Lower leg skin (tissue), 3 donors: ENCODE data around the gene KHK.

Experiments used
- POLR2A ChIP-seq, 2 donors: fragments of 450-650 bp; IDR thresholded peaks; one replicate each; pipeline ENCODE4 v1.6.1; 2016 to 2017; ENCODE audit warnings: antibody characterized with exemption in 2 of 2, mild to moderate bottlenecking in 1 of 2, moderate library complexity in 1 of 2
- TF ChIP-seq, protein P1 (sequence below), 3 donors: fragments of 450-650 bp; IDR thresholded peaks; one replicate each; pipeline ENCODE4 v1.5.1; 2016; ENCODE audit warnings: antibody characterized with exemption in 3 of 3, mild to moderate bottlenecking in 3 of 3, moderate library complexity in 2 of 3

DNA sequence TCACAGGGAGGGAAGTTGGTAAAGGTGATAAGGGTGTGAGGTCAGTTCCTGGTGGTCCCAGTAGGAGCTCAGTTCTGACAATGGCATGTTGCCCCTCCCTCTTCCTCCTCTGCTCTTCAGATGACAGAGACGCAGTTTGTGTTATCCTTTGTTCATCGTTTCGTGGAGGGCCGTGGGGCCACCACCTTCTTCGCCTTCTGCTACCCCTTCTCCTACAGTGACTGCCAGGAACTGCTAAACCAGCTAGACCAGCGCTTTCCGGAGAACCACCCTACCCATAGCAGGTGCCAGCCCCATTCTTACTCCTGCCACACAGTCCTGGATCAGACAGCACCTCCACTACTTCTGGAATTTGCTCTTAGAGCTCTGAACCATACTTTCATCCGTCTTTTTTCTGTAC lies 32.8 kb upstream of the KHK start:
- TF ChIP-seq, protein P1, sequence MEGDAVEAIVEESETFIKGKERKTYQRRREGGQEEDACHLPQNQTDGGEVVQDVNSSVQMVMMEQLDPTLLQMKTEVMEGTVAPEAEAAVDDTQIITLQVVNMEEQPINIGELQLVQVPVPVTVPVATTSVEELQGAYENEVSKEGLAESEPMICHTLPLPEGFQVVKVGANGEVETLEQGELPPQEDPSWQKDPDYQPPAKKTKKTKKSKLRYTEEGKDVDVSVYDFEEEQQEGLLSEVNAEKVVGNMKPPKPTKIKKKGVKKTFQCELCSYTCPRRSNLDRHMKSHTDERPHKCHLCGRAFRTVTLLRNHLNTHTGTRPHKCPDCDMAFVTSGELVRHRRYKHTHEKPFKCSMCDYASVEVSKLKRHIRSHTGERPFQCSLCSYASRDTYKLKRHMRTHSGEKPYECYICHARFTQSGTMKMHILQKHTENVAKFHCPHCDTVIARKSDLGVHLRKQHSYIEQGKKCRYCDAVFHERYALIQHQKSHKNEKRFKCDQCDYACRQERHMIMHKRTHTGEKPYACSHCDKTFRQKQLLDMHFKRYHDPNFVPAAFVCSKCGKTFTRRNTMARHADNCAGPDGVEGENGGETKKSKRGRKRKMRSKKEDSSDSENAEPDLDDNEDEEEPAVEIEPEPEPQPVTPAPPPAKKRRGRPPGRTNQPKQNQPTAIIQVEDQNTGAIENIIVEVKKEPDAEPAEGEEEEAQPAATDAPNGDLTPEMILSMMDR (IDR thresholded peaks at IDR 0.05), result no peak
- TF ChIP-seq POLR2A (IDR thresholded peaks at IDR 0.05), result no peak
